ENCODE results near the gene PGGHG.

PGGHG gene

DNA sequence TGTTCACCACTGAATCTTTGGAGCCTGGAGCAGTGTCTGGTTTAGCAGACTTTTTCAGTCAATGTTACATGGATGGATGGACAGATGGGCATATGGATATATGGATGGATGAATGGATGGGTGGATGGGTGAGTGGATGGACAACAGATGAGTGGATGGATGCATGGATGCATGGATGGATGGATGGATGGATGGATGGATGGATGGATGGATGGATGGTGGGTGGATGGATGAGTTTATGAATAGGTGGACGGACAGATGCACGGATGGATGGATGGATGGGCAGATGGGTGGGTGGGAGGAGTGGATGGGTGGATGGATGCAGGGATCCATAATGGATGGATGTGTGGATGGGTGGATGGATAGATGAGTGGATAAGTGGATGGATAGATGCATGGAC, 33.1 kb upstream of the PGGHG start:
- no peak for DNase-seq (ENCODE audit: low read depth)
- in situ Hi-C loops (cut with HindIII; ENCODE audit: low sequenced_read_pairs) = no loop called here
- no peak overlapping the region for H3K4me3 ChIP-seq (ENCODE audit: low read depth, low read length)
- TF ChIP-seq, protein P1, sequence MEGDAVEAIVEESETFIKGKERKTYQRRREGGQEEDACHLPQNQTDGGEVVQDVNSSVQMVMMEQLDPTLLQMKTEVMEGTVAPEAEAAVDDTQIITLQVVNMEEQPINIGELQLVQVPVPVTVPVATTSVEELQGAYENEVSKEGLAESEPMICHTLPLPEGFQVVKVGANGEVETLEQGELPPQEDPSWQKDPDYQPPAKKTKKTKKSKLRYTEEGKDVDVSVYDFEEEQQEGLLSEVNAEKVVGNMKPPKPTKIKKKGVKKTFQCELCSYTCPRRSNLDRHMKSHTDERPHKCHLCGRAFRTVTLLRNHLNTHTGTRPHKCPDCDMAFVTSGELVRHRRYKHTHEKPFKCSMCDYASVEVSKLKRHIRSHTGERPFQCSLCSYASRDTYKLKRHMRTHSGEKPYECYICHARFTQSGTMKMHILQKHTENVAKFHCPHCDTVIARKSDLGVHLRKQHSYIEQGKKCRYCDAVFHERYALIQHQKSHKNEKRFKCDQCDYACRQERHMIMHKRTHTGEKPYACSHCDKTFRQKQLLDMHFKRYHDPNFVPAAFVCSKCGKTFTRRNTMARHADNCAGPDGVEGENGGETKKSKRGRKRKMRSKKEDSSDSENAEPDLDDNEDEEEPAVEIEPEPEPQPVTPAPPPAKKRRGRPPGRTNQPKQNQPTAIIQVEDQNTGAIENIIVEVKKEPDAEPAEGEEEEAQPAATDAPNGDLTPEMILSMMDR (IDR thresholded peaks at IDR 0.05; ENCODE audit: low read depth, low read length, missing control alignments) = no peak

DNA sequence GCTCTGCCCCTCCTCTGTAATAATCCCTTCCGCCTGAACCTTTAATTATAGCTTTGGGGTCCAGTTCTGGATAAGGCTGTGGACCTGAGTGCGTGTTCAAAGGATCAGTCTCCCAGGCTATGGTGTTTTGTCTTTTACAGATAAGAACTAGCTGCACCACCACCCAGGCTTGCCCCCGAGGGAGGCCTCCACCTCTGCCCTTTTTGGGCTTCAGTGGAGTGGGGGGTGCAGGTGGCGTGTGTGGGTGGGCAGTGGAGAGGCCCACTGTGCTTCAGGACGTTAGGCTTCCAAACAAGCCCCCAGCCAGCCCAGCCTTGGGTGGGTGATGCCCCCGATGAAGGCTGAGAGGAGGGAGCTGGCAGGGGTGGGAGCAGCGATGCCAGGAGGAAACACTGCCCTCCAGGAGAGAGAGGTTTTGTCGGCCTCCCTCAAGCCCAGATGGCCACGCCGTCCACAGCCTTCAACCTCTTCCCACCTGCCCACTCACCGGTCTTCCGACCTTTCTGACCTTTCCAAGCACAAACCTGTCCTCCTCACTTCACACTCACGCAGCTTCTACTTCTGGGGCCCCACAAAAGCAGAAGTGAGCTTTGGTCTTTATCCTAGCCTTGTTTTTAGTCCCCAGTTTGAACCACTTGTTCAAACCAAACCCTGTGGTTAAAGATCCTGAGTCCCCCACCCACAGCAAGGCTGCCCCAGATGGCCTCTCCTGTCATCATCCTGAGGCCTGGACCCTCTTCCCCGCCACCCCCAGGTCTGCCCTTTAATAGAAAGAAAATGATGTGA, 31.8 kb upstream of the PGGHG start:
- in situ Hi-C loops (cut with HindIII; ENCODE audit: low sequenced_read_pairs) = no loop called here
- H3K4me3 ChIP-seq (ENCODE audit: low read depth, low read length) = no peak overlapping the region
- TF ChIP-seq, protein P1 (IDR thresholded peaks at IDR 0.05; ENCODE audit: low read depth, low read length, missing control alignments) = no peak
- no peak for DNase-seq (ENCODE audit: low read depth)

DNA sequence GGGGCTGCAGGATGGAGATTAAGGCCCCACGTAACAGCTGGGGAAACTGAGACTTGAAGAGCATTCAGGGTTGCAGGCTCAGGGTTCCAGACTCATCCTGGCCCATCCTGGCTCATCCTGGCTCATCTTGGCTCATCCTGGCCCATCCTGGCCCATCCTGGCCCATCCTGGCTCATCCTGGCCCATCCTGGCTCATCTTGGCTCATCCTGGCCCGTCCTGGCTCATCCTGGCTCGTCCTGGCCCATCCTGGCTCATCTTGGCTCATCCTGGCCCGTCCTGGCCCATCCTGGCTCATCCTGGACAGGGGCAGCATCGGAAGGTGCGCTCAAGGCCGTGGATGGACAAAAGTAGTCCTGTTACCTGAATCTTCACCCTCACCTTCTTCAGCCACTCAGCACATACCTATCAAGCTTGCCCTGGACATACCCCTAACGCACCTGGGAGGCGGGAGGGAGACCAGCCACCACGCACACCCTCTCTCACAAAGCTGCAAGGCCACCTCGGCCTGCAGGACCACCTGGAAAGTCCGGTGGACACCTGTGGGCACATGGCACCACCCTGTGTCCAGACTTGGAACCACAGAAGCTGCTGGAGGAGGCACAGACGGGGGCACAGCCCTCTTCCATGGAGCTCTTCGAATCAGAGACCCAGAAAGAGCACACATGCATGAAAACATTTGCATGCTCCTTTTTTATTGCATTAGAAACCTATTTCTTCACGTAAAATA, 31.0 kb upstream of the PGGHG start:
- in situ Hi-C loops (cut with HindIII; ENCODE audit: low sequenced_read_pairs) = no loop called here
- DNase-seq (ENCODE audit: low read depth) = no peak
- TF ChIP-seq, protein P1 (IDR thresholded peaks at IDR 0.05; ENCODE audit: low read depth, low read length, missing control alignments) = no peak
- no peak overlapping the region for H3K4me3 ChIP-seq (ENCODE audit: low read depth, low read length)

DNA sequence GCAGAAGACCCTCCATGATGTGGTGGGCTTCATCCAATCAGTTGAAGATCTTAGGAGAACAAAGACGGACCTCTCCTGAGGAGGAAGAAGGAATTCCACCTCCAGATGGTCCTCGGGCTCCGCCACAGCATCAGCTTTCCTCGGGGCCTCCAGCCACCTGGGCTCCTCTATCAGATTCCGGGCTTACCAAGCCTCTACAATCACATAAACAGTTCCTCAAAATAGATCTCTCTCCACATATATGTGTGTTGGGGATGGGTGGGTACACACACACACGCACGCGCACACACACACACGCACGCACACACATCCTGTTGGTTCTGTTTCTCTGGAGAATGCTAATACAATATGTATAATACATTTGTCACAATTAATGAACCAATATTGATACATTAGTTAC, 29.5 kb upstream of the PGGHG start:
- TF ChIP-seq, protein P1 (IDR thresholded peaks at IDR 0.05; ENCODE audit: low read depth, low read length, missing control alignments) = no peak
- in situ Hi-C loops (cut with HindIII; ENCODE audit: low sequenced_read_pairs) = no loop called here
- no peak overlapping the region for H3K4me3 ChIP-seq (ENCODE audit: low read depth, low read length)
- DNase-seq (ENCODE audit: low read depth) = no peak

DNA sequence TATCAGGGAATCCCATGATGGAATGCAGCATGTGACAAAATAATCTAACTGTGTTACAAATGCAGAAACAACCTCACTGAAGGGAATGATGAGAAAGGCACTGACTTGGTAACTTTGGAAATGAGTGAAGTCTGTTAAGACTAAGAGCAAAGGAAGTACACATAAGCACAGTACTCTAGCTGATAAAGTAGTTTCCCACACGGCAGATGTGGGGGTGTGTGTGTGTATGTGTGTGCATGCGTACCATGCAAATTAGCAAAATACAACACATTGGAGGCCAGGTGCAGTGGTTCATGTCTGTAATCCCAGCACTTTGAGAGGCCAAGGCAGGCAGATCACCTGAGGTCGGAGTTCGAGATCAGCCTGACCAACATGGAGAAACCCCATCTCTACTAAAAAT, 27.3 kb upstream of the PGGHG start:
- TF ChIP-seq, protein P1 (IDR thresholded peaks at IDR 0.05; ENCODE audit: low read depth, low read length, missing control alignments) = no peak
- in situ Hi-C loops (cut with HindIII; ENCODE audit: low sequenced_read_pairs) = no loop called here

DNA sequence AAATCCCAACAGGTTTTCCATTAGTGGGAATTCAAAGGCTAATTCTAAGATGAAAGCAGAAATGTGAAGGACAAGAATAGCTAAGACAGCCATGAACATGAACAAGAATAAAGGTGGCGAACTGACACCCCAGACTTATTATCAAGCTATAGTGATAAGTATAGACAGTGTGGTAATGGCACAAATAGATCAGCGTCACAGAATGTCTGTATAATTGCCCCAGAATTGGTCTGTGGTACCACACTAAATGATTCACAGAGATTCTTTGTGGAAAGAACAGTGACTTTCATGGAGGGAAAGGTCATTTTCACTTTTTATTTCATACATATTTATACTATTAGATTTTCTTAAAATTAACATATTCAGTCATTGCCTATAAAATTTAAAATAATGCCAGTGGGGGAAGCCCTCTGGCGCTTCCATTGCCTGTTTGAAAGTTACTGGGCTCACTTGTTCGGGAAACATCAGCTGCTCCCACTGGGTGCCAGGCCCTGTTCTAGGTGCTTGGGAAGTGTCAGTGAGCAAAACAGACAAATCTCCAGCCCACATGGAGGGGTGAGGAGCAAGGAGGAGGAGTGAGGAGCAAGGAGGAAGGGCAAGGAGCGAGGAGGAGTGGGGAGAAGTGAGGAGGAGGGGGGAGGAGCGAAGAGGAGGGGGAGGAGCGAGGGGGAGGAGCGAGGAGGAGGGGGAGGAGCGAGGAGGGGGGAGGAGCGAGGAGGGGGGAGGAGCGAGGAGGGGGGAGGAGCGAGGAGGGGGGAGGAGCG, 22.1 kb upstream of the PGGHG start:
- no peak overlapping the region for H3K4me3 ChIP-seq (ENCODE audit: low read depth, low read length)
- in situ Hi-C loops (cut with HindIII; ENCODE audit: low sequenced_read_pairs) = no loop called here
- TF ChIP-seq, protein P1 (IDR thresholded peaks at IDR 0.05; ENCODE audit: low read depth, low read length, missing control alignments) = no peak
- DNase-seq (ENCODE audit: low read depth) = no peak

More for the DNA sequence above, 27.3 kb upstream of the PGGHG start:
- no peak for DNase-seq (ENCODE audit: low read depth)
- no peak overlapping the region for H3K4me3 ChIP-seq (ENCODE audit: low read depth, low read length)
